PC-9 (cell line): ENCODE measurements around the gene IQCH.

ENCODE experiments used
- CTCF ChIP-seq: fragments of 200-600 bp; sonication (generic); conservative IDR thresholded peaks from 2 replicates; pipeline ENCODE4 v1.6.1; 2017; ENCODE audit warnings: mixed run types, antibody characterized with exemption, mild to moderate bottlenecking, moderate library complexity
- EZH2 ChIP-seq: fragments of 200-600 bp; sonication (generic); IDR thresholded peaks from 2 replicates; pipeline ENCODE4 v1.8.0; 2017; ENCODE audit warnings: antibody characterized with exemption, low read depth

- no peak for TF ChIP-seq CTCF
- TF ChIP-seq EZH2: no peak
Observed at GRCh38 chr15:67406257-67406861, 151.8 kb downstream of the IQCH start.
